HUES64 (cell line): Measurements from ENCODE around the gene MINDY1. TPM values are rescaled to one million over a fixed set of nuclear protein-coding genes. Genes with fewer than 3 reads are reported as not detected.

Experiments used
- H3K27ac ChIP-seq: 2 replicates; pipeline ENCODE4 v1.7.0; 2013; ENCODE audit warnings: low read depth, low read length, inconsistent platforms
- H3K27me3 ChIP-seq: 2 replicates; pipeline ENCODE4 v1.6.1; 2013; ENCODE audit warnings: mild to moderate bottlenecking, low read length; ENCODE audit not compliant: insufficient read depth
- H3K36me3 ChIP-seq: 2 replicates; pipeline ENCODE4 v1.6.1; 2013; ENCODE audit warnings: mild to moderate bottlenecking, low read length; ENCODE audit not compliant: insufficient read depth
- H3K4me1 ChIP-seq: 2 replicates; pipeline ENCODE4 v1.6.1; 2013; ENCODE audit warnings: mild to moderate bottlenecking, low read length, moderate library complexity; ENCODE audit not compliant: insufficient read depth
- H3K4me3 ChIP-seq: 2 replicates; pipeline ENCODE4 v1.5.1; 2013; ENCODE audit warnings: mild to moderate bottlenecking, low read length, moderate library complexity
- H3K9ac ChIP-seq: 2 replicates; pipeline ENCODE4 v1.6.1; 2013; ENCODE audit warnings: mild to moderate bottlenecking, low read depth, low read length
- H3K9me3 ChIP-seq: 2 replicates; pipeline ENCODE4 v1.6.1; 2013; ENCODE audit warnings: low read depth, low read length; ENCODE audit not compliant: insufficient read depth
- WGBS: fragments of 150-250, 120-280 bp; methylation state at CpG from one replicate; pipeline ENCODE4 v1.1.7; 2013; ENCODE audit warnings: missing lambda C conversion rate; 5-methylcytosine and 5-hydroxymethylcytosine counted together
- polyA plus RNA-seq, 2 experiments: library from polyadenylated mRNA; stranded (reverse); fragments of 50-300 nt; gene quantifications; one replicate each; pipeline ENCODE4 v1.2.3, GENCODE V29; 2013

Gene MINDY1
- polyA plus RNA-seq (2013, experiment 1 of 2), result 5.3 TPM
- polyA plus RNA-seq (2013, experiment 2 of 2), result 7.8 TPM

DNA sequence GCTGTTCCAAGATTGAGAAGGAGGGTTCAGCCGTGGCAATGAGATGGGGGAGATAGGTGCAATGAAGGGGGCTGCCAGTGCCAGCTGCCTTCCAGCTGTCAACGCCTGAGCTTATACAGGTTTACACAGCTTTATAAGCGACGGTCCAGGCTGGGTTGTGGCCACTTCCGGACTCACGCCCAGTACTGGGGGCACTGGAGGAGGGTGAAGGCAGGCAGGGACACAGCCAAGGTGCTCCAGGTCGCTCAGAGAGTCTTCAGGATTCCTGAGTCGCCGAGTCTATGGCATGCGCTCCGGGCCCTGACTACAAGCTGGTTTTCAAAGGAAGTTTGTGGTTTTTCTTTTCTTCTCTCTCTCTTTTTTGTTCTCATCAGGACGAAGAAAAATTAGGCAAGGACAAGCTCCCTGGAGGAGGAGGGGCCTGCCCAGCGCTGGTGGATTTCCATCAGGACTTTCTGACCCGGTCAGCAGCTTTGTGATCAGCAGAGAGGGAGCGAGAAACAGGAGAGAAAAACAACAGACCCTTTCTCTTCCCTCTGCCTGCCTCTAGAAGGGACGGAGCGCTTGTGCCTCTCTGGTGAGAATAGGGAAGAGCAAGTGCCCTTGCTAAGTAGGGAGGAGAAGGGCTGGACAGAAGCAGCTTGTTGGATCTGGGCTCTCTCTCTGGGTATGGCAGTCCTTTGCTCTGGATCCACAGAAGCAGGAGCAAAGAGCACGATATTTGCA lies at the start of gene MINDY1:
MINDY1 (minus strand) TSS at position 576 of the 726 bp plus-strand sequence. CDS start 4,285 bp downstream, outside the sequence.
- Histone ChIP-seq H3K36me3 (no peaks in the 10 kb centered on the region), H3K27ac (peak within 1 kb of the TSS; percentile 68; the same call in 1 of the 2 replicates), H3K4me1 (peaks cover 22% of the 10 kb centered on the region), H3K27me3 (no peaks in the 10 kb centered on the region), H3K9ac (peak within 1 kb of the TSS; percentile 62), H3K4me3 (peak within 1 kb of the TSS; percentile 83), H3K9me3 (no peaks in the 10 kb centered on the region)
- WGBS, result 13% methylated on average over 18 of the region's 18 CpGs

DNA sequence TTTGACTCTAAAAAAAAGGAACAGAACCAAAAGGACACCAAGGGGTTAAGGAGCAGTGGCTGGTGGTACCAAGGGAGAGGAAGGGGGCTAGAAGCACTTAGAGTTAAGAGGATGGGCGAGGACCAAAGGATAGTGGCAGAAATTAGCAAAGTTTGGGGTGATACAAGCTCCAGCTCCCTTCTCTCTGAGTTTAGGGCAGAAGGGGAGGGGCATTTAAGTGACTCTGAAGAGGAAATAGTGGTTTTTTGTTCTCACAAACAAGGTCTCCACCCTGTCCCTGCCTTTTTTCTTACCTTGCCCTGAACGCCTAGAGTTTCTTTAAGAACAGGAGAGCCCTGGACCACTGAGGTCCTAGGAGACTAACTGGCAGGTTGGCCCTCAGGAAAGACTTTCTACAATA lies 49.4 kb upstream of the MINDY1 start:
- Histone ChIP-seq H3K9me3 (no peaks in the 10 kb centered on the region), H3K27ac (no peak overlapping the region), H3K4me1 (peaks cover 12% of the 10 kb centered on the region), H3K36me3 (peaks cover 57% of the 10 kb centered on the region), H3K4me3 (no peak overlapping the region), H3K9ac (no peak overlapping the region), H3K27me3 (no peaks in the 10 kb centered on the region)
- WGBS, result 60% methylated on average over 2 of the region's 2 CpGs

GRCh38 chr1:151055581-151055980 lies 48.9 kb upstream of the MINDY1 start:
- Histone ChIP-seq H3K27me3 (no peaks in the 10 kb centered on the region), H3K4me1 (peaks cover 12% of the 10 kb centered on the region), H3K27ac (no peak overlapping the region), H3K9ac (no peak overlapping the region), H3K4me3 (no peak overlapping the region), H3K36me3 (peaks cover 63% of the 10 kb centered on the region), H3K9me3 (no peaks in the 10 kb centered on the region)
- WGBS, result 85% methylated on average over 1 of the region's 2 CpGs

DNA sequence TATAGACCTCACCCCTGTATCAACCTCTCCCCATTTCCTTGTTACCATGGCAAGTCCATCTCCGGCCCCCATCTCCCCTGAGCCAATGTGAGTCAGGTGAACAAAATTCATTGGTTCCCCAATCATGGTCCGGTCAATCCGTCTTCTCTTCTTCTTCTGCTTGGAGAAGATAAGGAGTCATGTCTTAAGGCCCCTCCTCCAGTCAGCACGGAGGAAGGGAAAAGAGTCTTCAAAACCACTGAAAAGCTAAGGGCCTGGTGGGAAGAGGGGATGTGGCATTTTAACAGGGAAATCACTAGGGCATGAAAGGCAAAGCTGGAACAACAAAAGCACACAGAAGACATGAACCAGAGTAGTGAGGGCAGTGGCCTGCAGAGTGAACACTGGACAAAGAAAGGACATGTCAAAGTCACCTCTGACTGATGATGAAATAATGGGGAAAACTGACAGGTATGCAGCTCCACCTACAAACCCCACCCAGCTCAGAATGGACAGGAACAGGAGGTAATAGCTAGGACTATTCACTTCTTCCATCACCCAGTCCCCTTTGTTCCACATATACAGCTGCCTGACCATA lies 48.4 kb upstream of the MINDY1 start:
- Histone ChIP-seq H3K4me1 (peaks cover 12% of the 10 kb centered on the region), H3K9ac (no peak overlapping the region), H3K36me3 (peaks cover 68% of the 10 kb centered on the region), H3K27me3 (no peaks in the 10 kb centered on the region), H3K4me3 (no peak overlapping the region), H3K27ac (no peak overlapping the region), H3K9me3 (no peaks in the 10 kb centered on the region)
- 96% methylated on average over 4 of the region's 4 CpGs for WGBS

DNA sequence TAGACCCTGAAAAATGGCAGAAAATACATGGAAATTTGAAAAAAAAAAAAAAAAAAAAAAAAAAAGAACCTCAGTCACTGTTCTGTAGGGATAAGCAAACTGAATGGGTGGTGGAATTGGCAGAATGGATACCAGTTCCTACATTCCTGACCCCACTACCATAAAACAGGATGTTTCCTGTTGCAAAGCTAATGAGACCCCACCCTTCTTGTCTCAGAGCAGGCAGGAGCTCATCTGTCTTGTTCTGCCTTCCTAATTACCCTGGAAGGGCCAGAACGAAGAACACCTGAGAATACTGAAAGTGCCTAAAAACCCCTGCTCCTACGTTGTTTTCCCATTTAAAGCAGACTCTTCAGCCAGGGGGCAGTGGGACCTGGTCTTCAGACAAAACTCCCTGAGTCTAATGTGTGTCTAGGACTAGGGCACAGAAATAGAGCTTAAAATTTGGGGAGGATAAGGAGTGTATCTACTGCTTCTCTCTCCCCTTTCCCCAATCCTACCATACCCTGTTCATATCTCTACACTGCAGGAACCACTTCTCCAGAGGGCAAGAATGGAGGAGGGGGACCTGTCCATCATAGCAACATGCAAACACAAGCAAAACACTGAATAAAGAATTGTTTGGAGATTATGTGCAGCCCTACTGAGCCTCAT lies 44.8 kb upstream of the MINDY1 start:
- Histone ChIP-seq H3K36me3 (peaks cover 64% of the 10 kb centered on the region), H3K27me3 (no peaks in the 10 kb centered on the region), H3K27ac (no peak overlapping the region), H3K9me3 (no peaks in the 10 kb centered on the region), H3K4me3 (no peak overlapping the region), H3K9ac (no peak overlapping the region), H3K4me1 (peaks cover 11% of the 10 kb centered on the region; the same call in 1 of the 2 replicates)
- WGBS, result 92% methylated on average over 2 of the region's 2 CpGs

DNA sequence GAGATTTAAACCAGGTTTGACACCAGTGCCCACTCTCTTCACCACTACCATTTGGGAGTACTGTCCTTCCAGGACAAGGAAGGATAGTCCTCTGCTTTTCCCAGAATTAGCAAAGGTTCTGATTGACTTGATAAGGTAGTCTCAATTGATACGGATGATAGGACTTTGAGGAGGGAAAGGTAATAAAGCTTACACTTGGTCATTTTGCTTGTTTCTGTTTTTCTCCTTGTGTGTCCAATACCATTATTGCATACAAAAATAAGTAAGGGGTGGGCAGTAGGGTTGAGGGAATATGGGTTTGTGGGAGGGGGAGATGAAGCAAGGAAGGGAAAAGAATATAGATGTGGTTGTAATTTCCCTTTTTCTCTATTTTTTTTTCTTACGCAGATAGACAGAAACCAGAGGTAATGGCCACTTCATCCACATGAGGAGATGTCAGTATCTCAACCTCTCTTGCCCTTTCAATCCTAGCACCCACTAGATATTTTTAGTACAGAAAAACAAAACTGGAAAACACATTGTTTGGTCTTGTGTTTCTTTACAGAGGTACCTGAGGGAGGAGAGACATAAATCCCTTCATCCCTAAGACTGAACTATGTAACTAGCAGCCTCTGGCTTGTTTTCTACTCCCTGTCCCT lies 43.5 kb upstream of the MINDY1 start:
- no peak overlapping the region for H3K4me3 ChIP-seq
- H3K36me3 ChIP-seq, result peaks cover 51% of the 10 kb centered on the region
- no peak overlapping the region for H3K27ac ChIP-seq
- no peaks in the 10 kb centered on the region for H3K9me3 ChIP-seq
- H3K9ac ChIP-seq, result no peak overlapping the region
- 100% methylated on average over 2 of the region's 2 CpGs for WGBS
- no peaks in the 10 kb centered on the region for H3K27me3 ChIP-seq
- H3K4me1 ChIP-seq, result peaks cover 11% of the 10 kb centered on the region; the same call in 1 of the 2 replicates

DNA sequence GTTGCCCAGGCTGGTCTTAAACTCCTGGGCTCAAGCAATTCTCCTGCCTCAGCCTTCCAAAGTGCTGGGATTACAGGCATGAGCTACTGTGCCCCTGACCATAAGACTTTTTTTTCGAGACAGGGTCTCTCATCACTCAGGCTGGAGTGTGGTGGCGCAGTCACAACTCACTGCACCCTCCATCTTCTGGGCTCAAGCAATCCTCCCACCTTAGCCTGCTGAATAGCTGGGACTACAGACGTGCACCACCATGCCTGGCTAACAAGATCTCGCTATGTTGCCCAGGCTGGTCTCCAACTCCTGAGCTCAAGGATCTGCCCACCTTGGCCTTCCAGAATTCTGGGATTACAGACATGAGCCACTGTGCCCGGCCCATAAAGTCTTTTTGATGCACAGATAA lies 42.8 kb upstream of the MINDY1 start:
- WGBS, result 95% methylated on average over 5 of the region's 5 CpGs
- no peak overlapping the region for H3K27ac ChIP-seq

DNA sequence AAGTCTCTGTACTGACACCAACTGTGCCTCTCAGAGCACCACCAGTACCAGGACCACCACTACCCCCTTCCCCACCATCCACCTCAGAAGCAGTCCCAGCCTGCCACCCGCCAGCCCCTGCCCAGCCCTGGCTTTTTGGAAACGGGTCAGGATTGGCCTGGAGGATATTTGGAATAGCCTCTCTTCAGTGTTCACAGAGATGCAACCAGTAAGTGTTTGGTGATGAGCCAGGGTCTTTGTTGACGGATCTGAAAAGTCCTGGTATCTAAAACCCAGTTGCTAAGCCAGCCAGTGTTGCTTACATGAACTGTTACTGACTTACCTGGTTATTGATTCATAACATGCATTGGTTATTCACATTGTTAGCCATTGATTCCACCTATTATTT lies 41.9 kb upstream of the MINDY1 start:
- H3K27me3 ChIP-seq, result no peaks in the 10 kb centered on the region
- H3K27ac ChIP-seq, result no peak overlapping the region
- H3K9ac ChIP-seq, result peak overlapping the region; percentile 84; the same call in 1 of the 2 replicates
- WGBS, result 35% methylated on average over 3 of the region's 3 CpGs
- H3K9me3 ChIP-seq, result no peaks in the 10 kb centered on the region
- H3K4me1 ChIP-seq, result peaks cover 11% of the 10 kb centered on the region; the same call in 1 of the 2 replicates
- peaks cover 35% of the 10 kb centered on the region for H3K36me3 ChIP-seq
- peak overlapping the region; percentile 82 for H3K4me3 ChIP-seq

More for the DNA sequence above, 42.8 kb upstream of the MINDY1 start:
- no peak overlapping the region for H3K9ac ChIP-seq
- H3K27me3 ChIP-seq, result no peaks in the 10 kb centered on the region
- no peaks in the 10 kb centered on the region for H3K9me3 ChIP-seq
- H3K4me3 ChIP-seq, result no peak overlapping the region
- H3K4me1 ChIP-seq, result peaks cover 11% of the 10 kb centered on the region; the same call in 1 of the 2 replicates
- H3K36me3 ChIP-seq, result peaks cover 44% of the 10 kb centered on the region

GRCh38 chr1:151047925-151048644 lies 41.4 kb upstream of the MINDY1 start:
- Histone ChIP-seq H3K9ac (peak overlapping the region; percentile 84), H3K27ac (peak overlapping the region; percentile 88), H3K36me3 (peaks cover 33% of the 10 kb centered on the region), H3K4me3 (peak overlapping the region; percentile 82), H3K27me3 (no peaks in the 10 kb centered on the region), H3K4me1 (peaks cover 11% of the 10 kb centered on the region; the same call in 1 of the 2 replicates), H3K9me3 (no peaks in the 10 kb centered on the region)
- under 1% methylated on average over 48 of the region's 48 CpGs for WGBS

- Histone ChIP-seq H3K4me1 (peaks cover 11% of the 10 kb centered on the region; the same call in 1 of the 2 replicates), H3K27ac (peak within 1 kb of the TSS; percentile 88), H3K9ac (peak within 1 kb of the TSS; percentile 84), H3K36me3 (peaks cover 28% of the 10 kb centered on the region), H3K4me3 (peak within 1 kb of the TSS; percentile 82), H3K27me3 (no peaks in the 10 kb centered on the region), H3K9me3 (no peaks in the 10 kb centered on the region)
- WGBS, result under 1% methylated on average over 29 of the region's 29 CpGs
Measured at GRCh38 chr1:151047591-151047924, 40.9 kb upstream of the MINDY1 start, which contains the start of gene C1orf56. Gene C1orf56, plus strand, starts transcription at chr1:151047751. Its CDS starts 97 bp downstream, at chr1:151047848.
